ENCODE results near the gene MCCC1. TPM values are rescaled to one million over a fixed set of nuclear protein-coding genes. Genes with fewer than 3 reads are reported as not detected.

MCCC1 gene
- polyA plus RNA-seq, 1 donor (not counting 4 experiments of a cell fraction or from before 2014, with no cell fraction given), result 11.7 TPM

DNA sequence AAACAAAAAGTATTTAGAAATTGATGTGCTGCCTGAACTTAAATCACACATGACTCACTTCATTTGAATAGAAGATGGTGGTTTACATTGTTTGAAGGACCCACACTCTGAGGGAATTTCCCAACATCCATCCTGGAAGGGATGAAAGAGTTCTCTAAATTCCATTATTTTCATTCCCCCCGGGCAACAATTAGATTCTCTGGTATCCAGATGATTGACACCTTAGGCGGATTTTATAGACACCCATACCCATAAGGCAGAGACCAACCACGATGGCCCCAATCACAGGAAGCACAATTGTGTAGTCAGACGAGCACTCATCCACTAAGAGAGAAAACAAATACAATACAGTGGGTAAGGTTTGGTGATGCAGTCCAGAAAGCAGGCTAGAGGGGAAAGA lies 24.6 kb upstream of the MCCC1 start:
- Histone ChIP-seq H3K27me3 (ENCODE audit: control insufficient read depth, extremely low read depth, insufficient read depth, low read length) (no peaks in the 10 kb centered on the region), H3K79me2 (ENCODE audit: control insufficient read depth, insufficient read depth, low read length) (no peaks in the 10 kb centered on the region), H3K36me3 (ENCODE audit: control insufficient read depth in 2 of 2, extremely low read depth in 1 of 2, insufficient read depth in 2 of 2, low read length in 2 of 2) (no peaks in the 10 kb centered on the region), H3K27ac (ENCODE audit: control insufficient read depth, insufficient read depth, low read length) (no peak overlapping the region), H2AFZ (ENCODE audit: control insufficient read depth, low read length) (no peak overlapping the region), H3K9me1 (ENCODE audit: control insufficient read depth, extremely low read depth, insufficient read depth, low read length) (no peaks in the 10 kb centered on the region), H3K9ac (ENCODE audit: control insufficient read depth, extremely low read depth, insufficient read depth, low read length) (no peak overlapping the region), H3K4me2 (ENCODE audit: control insufficient read depth, extremely low read depth, insufficient read depth, low read depth, low read length) (no peak overlapping the region), H4K20me1 (ENCODE audit: control insufficient read depth, extremely low read depth, insufficient read depth, low read length) (no peaks in the 10 kb centered on the region), H3K4me1 (ENCODE audit: control insufficient read depth, extremely low read depth, insufficient read depth, low read length) (no peaks in the 10 kb centered on the region), H3K9me3 (ENCODE audit: control insufficient read depth, low read depth, low read length) (no peaks in the 10 kb centered on the region), H3K4me3 (ENCODE audit: control insufficient read depth in 2 of 3, extremely low read depth in 1 of 3, insufficient read depth in 2 of 3, low read depth in 1 of 3, low read length in 3 of 3) (no peak overlapping the region)
- no peak for TF ChIP-seq EZH2 (IDR thresholded peaks at IDR 0.05; ENCODE audit: low read length)
- TF ChIP-seq, protein P1, sequence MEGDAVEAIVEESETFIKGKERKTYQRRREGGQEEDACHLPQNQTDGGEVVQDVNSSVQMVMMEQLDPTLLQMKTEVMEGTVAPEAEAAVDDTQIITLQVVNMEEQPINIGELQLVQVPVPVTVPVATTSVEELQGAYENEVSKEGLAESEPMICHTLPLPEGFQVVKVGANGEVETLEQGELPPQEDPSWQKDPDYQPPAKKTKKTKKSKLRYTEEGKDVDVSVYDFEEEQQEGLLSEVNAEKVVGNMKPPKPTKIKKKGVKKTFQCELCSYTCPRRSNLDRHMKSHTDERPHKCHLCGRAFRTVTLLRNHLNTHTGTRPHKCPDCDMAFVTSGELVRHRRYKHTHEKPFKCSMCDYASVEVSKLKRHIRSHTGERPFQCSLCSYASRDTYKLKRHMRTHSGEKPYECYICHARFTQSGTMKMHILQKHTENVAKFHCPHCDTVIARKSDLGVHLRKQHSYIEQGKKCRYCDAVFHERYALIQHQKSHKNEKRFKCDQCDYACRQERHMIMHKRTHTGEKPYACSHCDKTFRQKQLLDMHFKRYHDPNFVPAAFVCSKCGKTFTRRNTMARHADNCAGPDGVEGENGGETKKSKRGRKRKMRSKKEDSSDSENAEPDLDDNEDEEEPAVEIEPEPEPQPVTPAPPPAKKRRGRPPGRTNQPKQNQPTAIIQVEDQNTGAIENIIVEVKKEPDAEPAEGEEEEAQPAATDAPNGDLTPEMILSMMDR (optimal IDR thresholded peaks at IDR 0.05 in 1 of 3, IDR thresholded peaks at IDR 0.05 in 1 of 3, conservative IDR thresholded peaks at IDR 0.05 in 1 of 3; ENCODE audit: extremely low read depth in 1 of 3, insufficient read depth in 2 of 3, low read length in 3 of 3), result no peak
- no peak for DNase-seq (ENCODE audit: low read depth, low spot score)
- dilution Hi-C loops (cut with MboI; ENCODE audit: extremely low pct_ligation_motif_present, low sequenced_read_pairs), result no loop called here
- FAIRE-seq, result no peak

DNA sequence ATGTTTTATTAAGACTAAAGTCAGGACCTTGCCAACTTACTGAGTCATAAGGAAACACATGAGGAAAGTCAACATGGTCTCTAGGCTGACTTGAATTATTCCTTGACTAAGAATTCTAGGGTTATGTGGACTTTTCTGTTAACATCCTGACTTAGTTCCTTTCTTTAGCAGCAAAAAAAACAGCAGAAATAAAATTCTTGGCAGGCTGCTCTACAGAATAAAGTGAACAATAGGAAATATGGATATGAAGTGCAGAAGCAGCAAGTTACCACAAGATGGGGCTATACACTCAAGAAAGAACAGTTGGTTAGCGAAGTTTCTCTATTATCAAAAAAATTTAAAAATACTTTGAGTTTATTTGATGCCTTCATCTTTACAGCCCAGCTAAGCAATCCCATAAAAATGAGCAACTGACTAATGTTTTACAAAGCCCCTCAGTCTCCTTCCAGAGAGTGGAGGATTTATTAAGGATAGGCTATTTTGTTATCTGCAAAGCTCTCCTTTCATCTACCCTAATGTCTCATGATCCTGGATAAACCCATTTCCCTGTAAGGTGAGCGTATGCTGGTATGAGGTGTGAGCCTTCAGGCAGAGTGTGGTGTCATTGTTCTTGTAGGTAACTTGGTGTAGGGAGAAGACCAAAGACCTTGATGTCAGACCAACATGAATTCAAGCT lies 23.1 kb upstream of the MCCC1 start:
- Histone ChIP-seq H3K27me3 (ENCODE audit: control insufficient read depth, extremely low read depth, insufficient read depth, low read length) (no peaks in the 10 kb centered on the region), H3K4me1 (ENCODE audit: control insufficient read depth, extremely low read depth, insufficient read depth, low read length) (no peaks in the 10 kb centered on the region), H3K4me2 (ENCODE audit: control insufficient read depth, extremely low read depth, insufficient read depth, low read depth, low read length) (no peak overlapping the region), H3K9me1 (ENCODE audit: control insufficient read depth, extremely low read depth, insufficient read depth, low read length) (no peaks in the 10 kb centered on the region), H3K4me3 (ENCODE audit: control insufficient read depth in 2 of 3, extremely low read depth in 1 of 3, insufficient read depth in 2 of 3, low read depth in 1 of 3, low read length in 3 of 3) (no peak overlapping the region), H4K20me1 (ENCODE audit: control insufficient read depth, extremely low read depth, insufficient read depth, low read length) (no peaks in the 10 kb centered on the region), H3K36me3 (ENCODE audit: control insufficient read depth in 2 of 2, extremely low read depth in 1 of 2, insufficient read depth in 2 of 2, low read length in 2 of 2) (no peaks in the 10 kb centered on the region), H3K27ac (ENCODE audit: control insufficient read depth, insufficient read depth, low read length) (no peak overlapping the region), H2AFZ (ENCODE audit: control insufficient read depth, low read length) (no peak overlapping the region), H3K79me2 (ENCODE audit: control insufficient read depth, insufficient read depth, low read length) (no peaks in the 10 kb centered on the region), H3K9ac (ENCODE audit: control insufficient read depth, extremely low read depth, insufficient read depth, low read length) (no peak overlapping the region), H3K9me3 (ENCODE audit: control insufficient read depth, low read depth, low read length) (no peaks in the 10 kb centered on the region)
- dilution Hi-C loops (cut with MboI; ENCODE audit: extremely low pct_ligation_motif_present, low sequenced_read_pairs), result no loop called here
- peak; percentile 13 for DNase-seq (ENCODE audit: low read depth, low spot score)
- TF ChIP-seq EZH2 (IDR thresholded peaks at IDR 0.05; ENCODE audit: low read length), result no peak
- TF ChIP-seq, protein P1 (optimal IDR thresholded peaks at IDR 0.05 in 1 of 3, IDR thresholded peaks at IDR 0.05 in 1 of 3, conservative IDR thresholded peaks at IDR 0.05 in 1 of 3; ENCODE audit: extremely low read depth in 1 of 3, insufficient read depth in 2 of 3, low read length in 3 of 3), result peak in 2 of 3 experiments; percentile 68 to 71
- peak; percentile 32 for FAIRE-seq
